A549 (cell line): Measurements from ENCODE around the gene ARHGAP26. TPM values are rescaled to one million over a fixed set of nuclear protein-coding genes. Genes with fewer than 3 reads are reported as not detected.

Source experiments
- ATAC-seq, 2 experiments: fragments of 200-7000 bp in 1 of 2; fragments of >200 bp in 1 of 2; cut with Nextera tagmentation in 1 of 2; cut with Tn5 transposase in 1 of 2; 3 replicates each; pipeline versions ENCODE4 v1.8.0 to v1.9.1; 2018 to 2020; ENCODE audit warnings: mild to moderate bottlenecking in 1 of 2, moderate library complexity in 1 of 2
- CTCF ChIA-PET: fragments of 300-600 bp; sonication (Branson Sonifier 250); formaldehyde crosslinking; extraction: SDS; loops from one replicate; lab custom pipeline; 2021; ENCODE audit warnings: antibody characterized with exemption, inconsistent platforms; lab: Yijun Ruan, JAX
- POLR2A ChIA-PET: fragments of 350-600 bp; formaldehyde crosslinking; extraction: SDS; loops from one replicate; lab custom pipeline; 2021; ENCODE audit warnings: antibody characterized with exemption, inconsistent platforms; lab: Yijun Ruan, JAX
- DNase-seq, 2 experiments: peaks; one replicate each; pipeline versions ENCODE4 v3.0.0 to v3.0.0-alpha.2; 2011 to 2016; ENCODE audit warnings: low read depth in 1 of 2, low spot score in 1 of 2
- FAIRE-seq: peaks from 2 replicates; lab custom pipeline; 2011; peaks lifted over from hg19 to GRCh38; lab: Jason Lieb, UNC
- H3K27ac ChIP-seq, 2 experiments: fragments of >200 bp; sonication (Bioruptor Twin); formaldehyde crosslinking; 3 replicates each; pipeline ENCODE4 v1.5.1; 2016 to 2017
- H3K4me1 ChIP-seq: fragments of >200 bp; sonication (Bioruptor Twin); formaldehyde crosslinking; 3 replicates; pipeline ENCODE4 v1.6.1; 2016
- H3K4me2 ChIP-seq: fragments of >200 bp; sonication (Bioruptor Twin); formaldehyde crosslinking; 3 replicates; pipeline ENCODE4 v1.6.1; 2016
- H3K4me3 ChIP-seq: fragments of >200 bp; sonication (Bioruptor Twin); formaldehyde crosslinking; 3 replicates; pipeline ENCODE4 v1.5.1; 2016
- H3K9me3 ChIP-seq: fragments of >200 bp; sonication (Bioruptor Twin); formaldehyde crosslinking; 3 replicates; pipeline ENCODE4 v1.6.1; 2016
- ATOH8 ChIP-seq: fragments of 250-450 bp; sonication (Bioruptor Pico); IDR thresholded peaks from 2 replicates; pipeline ENCODE4 v1.5.0; 2020; ENCODE audit warnings: low read depth, mild to moderate bottlenecking, moderate library complexity
- BCL3 ChIP-seq: fragments of >200 bp; sonication (Bioruptor Twin); formaldehyde crosslinking; IDR thresholded peaks from 3 replicates; pipeline ENCODE4 v1.6.1; 2016
- BHLHE40 ChIP-seq: IDR thresholded peaks from 2 replicates; pipeline ENCODE4 v1.6.1; 2012; ENCODE audit warnings: low read depth, low read length, inconsistent platforms
- CBX8 ChIP-seq: fragments of 200-600 bp; sonication (generic); IDR thresholded peaks from 2 replicates; pipeline ENCODE4 v1.6.1; 2016
- CTCF ChIP-seq: fragments of >200 bp; sonication (Bioruptor Twin); formaldehyde crosslinking; IDR thresholded peaks from 3 replicates; pipeline ENCODE4 v1.5.1; 2016
- EHMT2 ChIP-seq: fragments of 200-600 bp; sonication (generic); IDR thresholded peaks from 2 replicates; pipeline ENCODE4 v1.6.1; 2016; ENCODE audit warnings: antibody characterized with exemption, low read depth, mild to moderate bottlenecking, moderate library complexity
- FOSB ChIP-seq: fragments of 250-450 bp; sonication (Bioruptor Pico); IDR thresholded peaks from 2 replicates; pipeline ENCODE4 v1.5.0; 2020; ENCODE audit warnings: mild to moderate bottlenecking, moderate library complexity
- FOSL2 ChIP-seq, 2 experiments: fragments of 450-650 bp in 1 of 2; fragments of >200 bp in 1 of 2; sonication (Bioruptor Twin) in 1 of 2; formaldehyde crosslinking; IDR thresholded peaks; 2 replicates each; pipeline versions ENCODE4 v1.5.0 to v1.6.1; 2016 to 2020; ENCODE audit warnings: mild to moderate bottlenecking in 1 of 2, moderate library complexity in 1 of 2
- HDAC2 ChIP-seq: fragments of 200-600 bp; sonication (generic); IDR thresholded peaks from 2 replicates; pipeline ENCODE4 v1.6.1; 2016
- HES2 ChIP-seq: fragments of >200 bp; sonication (Bioruptor Twin); formaldehyde crosslinking; IDR thresholded peaks from 2 replicates; pipeline ENCODE4 v1.6.1; 2016
- HOXB13 ChIP-seq: fragments of 250-450 bp; sonication (Bioruptor Pico); IDR thresholded peaks from 2 replicates; pipeline ENCODE4 v1.5.0; 2020; ENCODE audit warnings: low read depth, mild to moderate bottlenecking, moderate library complexity
- MAZ ChIP-seq: fragments of 150-350 bp; IDR thresholded peaks from 2 replicates; pipeline ENCODE4 v1.6.1; 2014; ENCODE audit warnings: antibody characterized with exemption, low read depth, low read length, borderline replicate concordance
- MYC ChIP-seq: IDR thresholded peaks from 2 replicates; pipeline ENCODE4 v1.6.1; 2012; ENCODE audit warnings: mild to moderate bottlenecking, inconsistent platforms, low read length, improper control_type of control experiment, borderline replicate concordance
- NFE2L2 ChIP-seq: fragments of 150-350 bp; conservative IDR thresholded peaks from 2 replicates; pipeline ENCODE4 v1.6.1; 2014; ENCODE audit warnings: low read length
- NPAS2 ChIP-seq: fragments of 250-450 bp; sonication (Bioruptor Pico); IDR thresholded peaks from 2 replicates; pipeline ENCODE4 v1.8.0; 2022; ENCODE audit warnings: mild to moderate bottlenecking, moderate library complexity, borderline replicate concordance
- PBX3 ChIP-seq: IDR thresholded peaks from 2 replicates; pipeline ENCODE4 v1.6.1; 2012
- PHF8 ChIP-seq: fragments of 200-600 bp; sonication (generic); IDR thresholded peaks from 2 replicates; pipeline ENCODE4 v1.6.1; 2016; ENCODE audit warnings: low read depth, mild to moderate bottlenecking, antibody characterized with exemption, moderate library complexity, borderline replicate concordance
- RAD21 ChIP-seq, 2 experiments: fragments of >200 bp in 1 of 2; sonication (Bioruptor Twin) in 1 of 2; formaldehyde crosslinking in 1 of 2; IDR thresholded peaks in 1 of 2; conservative IDR thresholded peaks in 1 of 2; 2 replicates in 1 of 2; 3 replicates in 1 of 2; pipeline ENCODE4 v1.6.1; 2012 to 2018; ENCODE audit warnings: inconsistent platforms in 1 of 2
- RFX5 ChIP-seq: fragments of 450-650 bp; IDR thresholded peaks from 2 replicates; pipeline ENCODE4 v1.7.1; 2014; ENCODE audit warnings: antibody characterized with exemption, mild to moderate bottlenecking, moderate library complexity
- SMC3 ChIP-seq: fragments of >200 bp; sonication (Bioruptor Twin); formaldehyde crosslinking; IDR thresholded peaks from 3 replicates; pipeline ENCODE4 v1.6.1; 2018; ENCODE audit warnings: inconsistent platforms
- TFCP2L1 ChIP-seq: fragments of 250-450 bp; sonication (Bioruptor Pico); IDR thresholded peaks from 2 replicates; pipeline ENCODE4 v1.5.0; 2021; ENCODE audit warnings: mild to moderate bottlenecking
- TP53 ChIP-seq: fragments of 250-450 bp; sonication (Bioruptor Pico); IDR thresholded peaks from 2 replicates; pipeline ENCODE4 v1.5.0; 2021; ENCODE audit warnings: mild to moderate bottlenecking, moderate library complexity
- ZFP36 ChIP-seq: fragments of 450-650 bp; IDR thresholded peaks from 2 replicates; pipeline ENCODE4 v1.6.1; 2014; ENCODE audit warnings: borderline replicate concordance; ENCODE audit not compliant: partially characterized antibody
- WGBS: methylation state at CpG from one replicate; pipeline ENCODE4 v1.1.6; 2017; ENCODE audit errors: missing lambda C conversion rate; 5-methylcytosine and 5-hydroxymethylcytosine counted together
- polyA plus RNA-seq, 4 experiments: library from polyadenylated mRNA; depleted of rRNA in 3 of 4; stranded (reverse); fragments of >200 nt; fragmentation: RNase III in 1 of 4; extraction: RNeasy Plus Mini Kit Qiagen cat#74134 plus additional on column Dnase treatment in 1 of 4; gene quantifications; 2 replicates in 3 of 4; 3 replicates in 1 of 4; pipeline ENCODE4 v1.2.3, GENCODE V29; 2011 to 2017

Gene ARHGAP26
- polyA plus RNA-seq, 2 of the 4 experiments (the other 2 are of a cell fraction), result 6.6 to 19.1 TPM

- TF ChIP-seq EHMT2 (no peak), RAD21 (conservative IDR thresholded peaks at IDR 0.05 in 1 of 2, IDR thresholded peaks at IDR 0.05 in 1 of 2) (no peak)
Measured at GRCh38 chr5:142849466-142849865, 79.3 kb downstream of the ARHGAP26 start (continued).

- no peak for TF ChIP-seq CTCF
- TF ChIP-seq HES2, result no peak
- no peak for TF ChIP-seq MYC
- no peak for TF ChIP-seq NFE2L2
- TF ChIP-seq ZFP36, result no peak
- no peak for TF ChIP-seq FOSL2 (IDR thresholded peaks at IDR 0.05)
- no peak for TF ChIP-seq FOSL2 (CRISPR knock-in tag; IDR thresholded peaks at IDR 0.05)
- TF ChIP-seq HDAC2, result no peak
- no peak for TF ChIP-seq RFX5
- TF ChIP-seq SMC3, result no peak
- no peak for TF ChIP-seq NPAS2 (CRISPR knock-in tag)
- no peak for TF ChIP-seq TFCP2L1
- TF ChIP-seq PBX3, result no peak
- TF ChIP-seq TP53, result no peak
- no peak for TF ChIP-seq MAZ
- ChIA-PET CTCF (interaction anchor here (1.1 to 2.4 kb wide), 4 partner anchors 17 to 79 kb away, joined by 3 to 11 read pairs (median 4); partner anchors contain the start of gene ARHGAP26), POLR2A (no interaction called here)
- peak in 1 of 2 experiments; percentile 30; a peak in 2 of 6 replicates for ATAC-seq
- no peak overlapping the region for H3K4me2 ChIP-seq
- H3K4me3 ChIP-seq, result no peak overlapping the region
- no peak for DNase-seq
- H3K27ac ChIP-seq, result no peak overlapping the region
- no peak for FAIRE-seq
- WGBS, result 60% methylated on average over 3 of the region's 3 CpGs
- H3K4me1 ChIP-seq, result peaks cover 19% of the 10 kb centered on the region
- no peaks in the 10 kb centered on the region for H3K9me3 ChIP-seq
Measured at GRCh38 chr5:142849880-142850279, 79.7 kb downstream of the ARHGAP26 start.

GRCh38 chr5:142851731-142852130, 81.6 kb downstream of the ARHGAP26 start:
- no peak for ATAC-seq
- TF ChIP-seq CBX8 (no peak), BHLHE40 (no peak), MYC (no peak), FOSB (CRISPR knock-in tag) (no peak), HOXB13 (no peak), SMC3 (no peak), PHF8 (no peak), ATOH8 (CRISPR knock-in tag) (no peak), RFX5 (no peak), BCL3 (no peak)
- ChIA-PET POLR2A (no interaction called here), CTCF (interaction anchor here (1.0 to 2.4 kb wide), 2 partner anchors 15 to 30 kb away, joined by 3 to 11 read pairs; no protein-coding TSS in a partner anchor)
- Histone ChIP-seq H3K4me1 (peaks cover 4% of the 10 kb centered on the region; the same call in 1 of the 3 replicates), H3K9me3 (no peaks in the 10 kb centered on the region), H3K4me3 (no peak overlapping the region), H3K4me2 (no peak overlapping the region), H3K27ac (no peak overlapping the region)
- WGBS, result 85% methylated on average over 4 of the region's 4 CpGs
- no peak for DNase-seq
- FAIRE-seq, result no peak
